Fibroblast of villous mesenchyme (primary cell): Measurements from ENCODE around the gene METTL27. TPM values are rescaled to one million over a fixed set of nuclear protein-coding genes. Genes with fewer than 3 reads are reported as not detected.
"Not testable (repeated sequence)": the region's sequence is repeated elsewhere in the genome, so short reads cannot be mapped to it uniquely, and the experiment has no call there.

Experiments used
- DNase-seq: peaks from one replicate; pipeline ENCODE4 v3.0.0-alpha.2; 2010; ENCODE audit warnings: low read depth
- H3K4me3 ChIP-seq: 2 replicates; pipeline ENCODE4 v1.5.1; 2011; ENCODE audit warnings: low read depth, mild to moderate bottlenecking, low read length
- total RNA-seq: library from RNA; depleted of rRNA; stranded (reverse); fragments of >200 nt; gene quantifications from 2 replicates; pipeline ENCODE4 v1.2.3, GENCODE V29; 2012
- TF ChIP-seq, protein P1 (sequence below): IDR thresholded peaks from 2 replicates; pipeline ENCODE4 v1.5.1; 2012; ENCODE audit warnings: low read depth, mild to moderate bottlenecking, low read length; ENCODE audit not compliant: insufficient read depth

Gene METTL27
- total RNA-seq, 1 donor: 2.6 TPM

DNA sequence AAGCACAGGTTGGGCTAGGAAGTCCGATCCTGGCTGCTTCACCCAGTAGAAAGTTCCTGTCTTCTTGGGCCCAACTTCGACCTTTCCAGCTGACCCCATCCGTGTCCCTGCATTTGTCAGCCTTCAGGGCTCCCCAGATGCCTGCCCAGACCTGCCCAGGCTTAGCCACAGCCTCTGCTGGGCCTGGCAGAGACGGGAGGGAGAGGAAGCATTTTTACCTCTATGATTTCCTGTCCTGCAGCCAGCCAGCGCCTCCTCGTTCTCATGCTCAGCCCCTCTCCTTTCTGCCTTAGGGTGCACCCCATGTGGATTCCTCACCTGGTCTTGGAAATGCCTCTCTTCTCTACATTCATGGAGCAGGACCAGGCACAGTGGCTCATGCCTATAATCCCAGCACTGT is 3.7 kb downstream of the METTL27 start:
- TF ChIP-seq, protein P1, sequence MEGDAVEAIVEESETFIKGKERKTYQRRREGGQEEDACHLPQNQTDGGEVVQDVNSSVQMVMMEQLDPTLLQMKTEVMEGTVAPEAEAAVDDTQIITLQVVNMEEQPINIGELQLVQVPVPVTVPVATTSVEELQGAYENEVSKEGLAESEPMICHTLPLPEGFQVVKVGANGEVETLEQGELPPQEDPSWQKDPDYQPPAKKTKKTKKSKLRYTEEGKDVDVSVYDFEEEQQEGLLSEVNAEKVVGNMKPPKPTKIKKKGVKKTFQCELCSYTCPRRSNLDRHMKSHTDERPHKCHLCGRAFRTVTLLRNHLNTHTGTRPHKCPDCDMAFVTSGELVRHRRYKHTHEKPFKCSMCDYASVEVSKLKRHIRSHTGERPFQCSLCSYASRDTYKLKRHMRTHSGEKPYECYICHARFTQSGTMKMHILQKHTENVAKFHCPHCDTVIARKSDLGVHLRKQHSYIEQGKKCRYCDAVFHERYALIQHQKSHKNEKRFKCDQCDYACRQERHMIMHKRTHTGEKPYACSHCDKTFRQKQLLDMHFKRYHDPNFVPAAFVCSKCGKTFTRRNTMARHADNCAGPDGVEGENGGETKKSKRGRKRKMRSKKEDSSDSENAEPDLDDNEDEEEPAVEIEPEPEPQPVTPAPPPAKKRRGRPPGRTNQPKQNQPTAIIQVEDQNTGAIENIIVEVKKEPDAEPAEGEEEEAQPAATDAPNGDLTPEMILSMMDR: no peak
- H3K4me3 ChIP-seq: no peak overlapping the region
- DNase-seq: no peak

DNA sequence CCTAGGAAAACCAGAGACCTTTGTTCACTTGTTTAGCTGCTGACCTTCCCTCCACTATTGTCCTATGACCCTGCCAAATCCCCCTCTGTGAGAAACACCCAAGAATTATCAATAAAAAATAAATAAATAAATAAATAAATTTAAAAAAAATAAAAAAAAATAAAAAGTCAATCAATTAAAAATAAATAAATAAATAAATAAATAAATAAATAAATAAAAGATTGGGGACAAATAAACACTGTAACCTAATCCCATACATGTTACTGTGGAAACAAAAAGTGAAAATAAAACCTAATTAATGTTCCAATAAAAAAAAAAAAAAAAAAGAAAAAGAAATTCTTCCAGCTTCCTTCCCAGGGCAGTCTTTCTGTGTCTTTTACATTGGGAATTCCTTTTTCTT is 5.1 kb downstream of the METTL27 start:
- DNase-seq, H3K4me3 ChIP-seq: not testable (repeated sequence)

DNA sequence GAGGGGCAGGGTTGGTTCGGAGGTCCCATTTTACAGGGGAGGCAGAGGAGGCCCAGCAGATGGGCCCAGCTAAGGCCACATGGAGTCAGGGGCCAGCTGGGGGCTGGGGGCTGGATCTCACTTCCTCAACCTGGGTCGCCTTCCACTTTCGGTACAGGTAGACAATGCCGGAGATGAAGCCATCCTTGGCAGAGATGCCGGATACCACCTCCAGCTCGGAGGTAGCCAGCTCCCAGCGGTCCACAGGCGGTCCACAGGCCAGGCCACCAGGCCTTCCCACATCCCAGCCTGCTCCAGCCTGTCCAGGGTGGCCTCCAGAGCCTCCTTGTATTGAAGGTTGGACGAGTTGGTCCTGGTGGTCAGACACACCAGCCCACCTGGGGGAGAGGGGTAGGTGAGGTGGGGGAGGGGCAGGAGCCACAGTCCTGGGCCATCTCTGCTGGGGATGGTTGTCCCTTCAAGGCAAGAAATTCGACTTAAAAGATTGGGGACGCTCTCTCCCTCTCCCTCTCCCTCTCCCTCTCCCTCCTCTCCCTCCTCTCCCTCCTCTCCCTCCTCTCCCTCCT is 7.6 kb downstream of the METTL27 start:
- TF ChIP-seq, protein P1: no peak
- no peak for DNase-seq
- H3K4me3 ChIP-seq: no peak overlapping the region

DNA sequence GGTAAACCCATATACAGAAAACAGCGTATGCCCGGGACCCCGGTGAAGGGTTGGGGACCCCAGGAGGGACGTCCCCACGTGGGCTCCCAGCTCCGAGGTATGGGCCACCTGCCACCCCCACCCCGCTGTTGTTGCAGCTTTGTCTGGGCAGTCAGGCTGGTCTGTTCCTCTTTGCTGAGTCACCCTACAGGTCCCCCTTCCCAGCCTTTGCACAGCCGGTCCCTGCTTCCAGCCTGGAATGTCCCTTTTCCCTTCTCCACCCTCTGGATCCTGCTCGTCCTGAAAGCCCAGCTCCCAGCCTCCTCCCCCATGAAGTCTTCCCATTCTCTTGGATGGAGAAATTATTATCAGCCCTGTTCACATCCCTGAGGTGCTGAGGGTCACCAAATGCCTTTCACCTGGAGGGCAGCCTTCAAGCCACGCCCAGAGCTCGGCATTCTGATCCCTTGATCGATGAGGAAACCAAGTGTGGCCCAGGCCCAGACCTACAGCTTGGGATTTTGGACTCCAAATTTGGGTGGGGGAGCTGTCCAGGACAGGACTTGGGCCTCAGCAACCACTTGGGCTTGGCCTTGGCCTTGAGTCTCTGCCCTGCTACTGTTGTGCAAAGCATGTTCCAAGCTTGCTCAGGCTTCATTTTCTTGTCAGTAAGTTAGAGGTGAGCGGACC is 8.9 kb downstream of the METTL27 start:
- H3K4me3 ChIP-seq: no peak overlapping the region
- no peak for DNase-seq
- TF ChIP-seq, protein P1: no peak

DNA sequence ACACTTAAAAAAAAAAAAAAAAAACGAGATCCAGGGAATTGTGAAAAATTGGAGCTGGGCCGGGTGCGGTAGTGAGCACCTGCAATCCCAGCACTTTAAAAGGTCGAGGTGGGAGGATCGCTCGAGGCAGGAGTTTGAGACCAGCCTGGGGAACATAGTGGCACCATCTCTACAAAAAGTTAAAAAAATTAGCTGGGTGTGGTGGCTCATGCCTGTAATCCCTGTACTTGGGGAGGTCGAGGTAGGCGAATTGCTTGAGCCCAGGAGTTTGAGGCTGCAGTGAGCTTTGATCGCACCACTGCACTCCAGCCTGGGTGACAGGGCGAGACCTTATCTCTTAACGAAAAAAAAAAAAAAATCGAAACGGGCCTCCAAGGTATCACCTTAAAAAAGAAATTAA is 9.5 kb downstream of the METTL27 start:
- DNase-seq: no peak
- no peak overlapping the region for H3K4me3 ChIP-seq
- TF ChIP-seq, protein P1: no peak

DNA sequence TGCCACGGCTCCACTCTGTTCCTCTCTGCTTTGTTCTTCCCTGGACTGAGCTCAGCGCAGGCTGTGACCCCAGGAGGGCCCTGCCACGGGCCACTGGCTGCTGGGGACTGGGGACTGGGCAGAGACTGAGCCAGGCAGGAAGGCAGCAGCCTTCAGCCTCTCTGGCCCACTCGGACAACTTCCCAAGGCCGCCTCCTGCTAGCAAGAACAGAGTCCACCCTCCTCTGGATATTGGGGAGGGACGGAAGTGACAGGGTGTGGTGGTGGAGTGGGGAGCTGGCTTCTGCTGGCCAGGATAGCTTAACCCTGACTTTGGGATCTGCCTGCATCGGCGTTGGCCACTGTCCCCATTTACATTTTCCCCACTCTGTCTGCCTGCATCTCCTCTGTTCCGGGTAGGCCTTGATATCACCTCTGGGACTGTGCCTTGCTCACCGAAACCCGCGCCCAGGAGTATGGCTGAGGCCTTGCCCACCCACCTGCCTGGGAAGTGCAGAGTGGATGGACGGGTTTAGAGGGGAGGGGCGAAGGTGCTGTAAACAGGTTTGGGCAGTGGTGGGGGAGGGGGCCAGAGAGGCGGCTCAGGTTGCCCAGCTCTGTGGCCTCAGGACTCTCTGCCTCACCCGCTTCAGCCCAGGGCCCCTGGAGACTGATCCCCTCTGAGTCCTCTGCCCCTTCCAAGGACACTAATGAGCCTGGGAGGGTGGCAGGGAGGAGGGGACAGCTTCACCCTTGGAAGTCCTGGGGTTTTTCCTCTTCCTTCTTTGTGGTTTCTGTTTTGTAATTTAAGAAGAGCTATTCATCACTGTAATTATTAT is 10.3 kb downstream of the METTL27 start:
- DNase-seq: no peak
- TF ChIP-seq, protein P1: no peak
- H3K4me3 ChIP-seq: no peak overlapping the region

DNA sequence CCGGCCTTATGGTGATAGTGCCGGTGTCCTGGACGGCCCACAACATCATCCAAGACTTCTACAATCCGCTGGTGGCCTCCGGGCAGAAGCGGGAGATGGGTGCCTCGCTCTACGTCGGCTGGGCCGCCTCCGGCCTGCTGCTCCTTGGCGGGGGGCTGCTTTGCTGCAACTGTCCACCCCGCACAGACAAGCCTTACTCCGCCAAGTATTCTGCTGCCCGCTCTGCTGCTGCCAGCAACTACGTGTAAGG is 10.8 kb downstream of the METTL27 start:
- H3K4me3 ChIP-seq: no peak overlapping the region
- TF ChIP-seq, protein P1: no peak
- no peak for DNase-seq
